PC-3 (cell line): ENCODE results near the gene GRIP2.

ENCODE experiments used
- EZH2 ChIP-seq: fragments of 300-600 bp; sonication (generic); IDR thresholded peaks from one replicate; pipeline ENCODE4 v1.6.1; 2017; ENCODE audit warnings: antibody characterized with exemption, mild to moderate bottlenecking, low read length; ENCODE audit not compliant: unreplicated experiment
- EZH2phosphoT487 ChIP-seq: fragments of 300-600 bp; sonication (generic); IDR thresholded peaks from 2 replicates; pipeline ENCODE4 v1.6.1; 2018; ENCODE audit warnings: mild to moderate bottlenecking, antibody characterized with exemption, low read length, borderline replicate concordance
- TF ChIP-seq, protein P1 (sequence below): fragments of 300-600 bp; sonication (generic); conservative IDR thresholded peaks from 2 replicates; pipeline ENCODE4 v1.5.1; 2017; ENCODE audit warnings: antibody characterized with exemption, low read depth, mild to moderate bottlenecking, low read length

DNA sequence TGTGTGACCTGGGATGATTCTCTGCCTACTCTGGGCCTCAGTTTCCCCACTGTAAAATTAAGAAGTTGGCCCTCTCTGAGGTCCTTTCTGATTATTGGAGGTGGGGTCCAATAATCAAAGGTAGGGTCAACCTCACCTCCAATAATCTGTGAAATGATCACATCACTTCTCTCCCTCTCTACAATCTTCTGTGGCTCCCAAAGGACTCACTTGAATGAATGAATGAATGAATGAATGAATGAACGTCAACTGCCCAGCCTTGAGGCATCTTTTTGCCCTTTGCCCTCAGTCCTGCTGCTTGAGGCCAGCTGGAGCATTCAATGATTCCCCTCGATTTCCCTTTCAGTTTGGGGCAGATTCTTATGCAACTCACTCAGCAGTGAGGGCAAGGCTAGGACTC is 26.7 kb upstream of the GRIP2 start:
- TF ChIP-seq EZH2 = no peak
- TF ChIP-seq, protein P1, sequence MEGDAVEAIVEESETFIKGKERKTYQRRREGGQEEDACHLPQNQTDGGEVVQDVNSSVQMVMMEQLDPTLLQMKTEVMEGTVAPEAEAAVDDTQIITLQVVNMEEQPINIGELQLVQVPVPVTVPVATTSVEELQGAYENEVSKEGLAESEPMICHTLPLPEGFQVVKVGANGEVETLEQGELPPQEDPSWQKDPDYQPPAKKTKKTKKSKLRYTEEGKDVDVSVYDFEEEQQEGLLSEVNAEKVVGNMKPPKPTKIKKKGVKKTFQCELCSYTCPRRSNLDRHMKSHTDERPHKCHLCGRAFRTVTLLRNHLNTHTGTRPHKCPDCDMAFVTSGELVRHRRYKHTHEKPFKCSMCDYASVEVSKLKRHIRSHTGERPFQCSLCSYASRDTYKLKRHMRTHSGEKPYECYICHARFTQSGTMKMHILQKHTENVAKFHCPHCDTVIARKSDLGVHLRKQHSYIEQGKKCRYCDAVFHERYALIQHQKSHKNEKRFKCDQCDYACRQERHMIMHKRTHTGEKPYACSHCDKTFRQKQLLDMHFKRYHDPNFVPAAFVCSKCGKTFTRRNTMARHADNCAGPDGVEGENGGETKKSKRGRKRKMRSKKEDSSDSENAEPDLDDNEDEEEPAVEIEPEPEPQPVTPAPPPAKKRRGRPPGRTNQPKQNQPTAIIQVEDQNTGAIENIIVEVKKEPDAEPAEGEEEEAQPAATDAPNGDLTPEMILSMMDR = no peak
- TF ChIP-seq EZH2phosphoT487 = no peak
